IgD-negative memory B cell (primary cell): Measurements from ENCODE around the gene TAS1R3. TPM values are rescaled to one million over a fixed set of nuclear protein-coding genes. Genes with fewer than 3 reads are reported as not detected.
A peak's percentile ranks its signal among the peaks of the same experiment; 100 is the strongest.
"Not testable (repeated sequence)": the region's sequence is repeated elsewhere in the genome, so short reads cannot be mapped to it uniquely, and the experiment has no call there.

Source experiments
- H3K27ac Mint-ChIP-seq, 3 donors: one replicate each; pipeline ENCODE4 v1.8.0; 2020 to 2022; ENCODE audit warnings: mild to moderate bottlenecking in 3 of 3, mixed read lengths in 3 of 3, moderate library complexity in 1 of 3
- H3K27me3 Mint-ChIP-seq: one replicate; pipeline ENCODE4 v1.8.0; 2021; ENCODE audit warnings: mixed read lengths
- H3K36me3 Mint-ChIP-seq: one replicate; pipeline ENCODE4 v1.8.0; 2020; ENCODE audit warnings: mild to moderate bottlenecking, mixed read lengths
- H3K4me1 Mint-ChIP-seq, 3 donors: one replicate each; pipeline ENCODE4 v1.8.0; 2020 to 2022; ENCODE audit warnings: mixed read lengths in 3 of 3, mild to moderate bottlenecking in 1 of 3
- H3K4me3 Mint-ChIP-seq, 4 donors: one replicate each; pipeline ENCODE4 v1.8.0; 2020 to 2022; ENCODE audit warnings: mild to moderate bottlenecking in 4 of 4, mixed read lengths in 4 of 4, moderate library complexity in 3 of 4
- H3K9me3 Mint-ChIP-seq, 3 donors: one replicate each; pipeline ENCODE4 v1.8.0; 2020 to 2021; ENCODE audit warnings: mixed read lengths in 3 of 3, mild to moderate bottlenecking in 1 of 3
- polyA plus RNA-seq: library from polyadenylated mRNA; unstranded; fragments of 300-500 nt; fragmentation: Illumina TruSeq; gene quantifications from one replicate; pipeline ENCODE4 v1.2.3, GENCODE V29; 2021

TAS1R3 gene
- polyA plus RNA-seq, 1 donor from 2014 or later, result 5.5 TPM

GRCh38 chr1:1311107-1312104 is 19.7 kb upstream of the TAS1R3 start:
- Mint-ChIP-seq H3K9me3 (no peaks in the 10 kb centered on the region), H3K27ac (peak overlapping the region in 1 of 3 donors; percentile 71), H3K4me1 (peaks cover 5 to 9% (median 6%) of the 10 kb centered on the region in 3 donors), H3K36me3 (no peaks in the 10 kb centered on the region), H3K27me3 (no peaks in the 10 kb centered on the region), H3K4me3 (peak overlapping the region in 1 of 4 donors; percentile 51)

- peak overlapping the region in 1 of 4 donors; percentile 17 for H3K4me3 Mint-ChIP-seq
- H3K36me3 Mint-ChIP-seq, result peaks cover 1% of the 10 kb centered on the region
- peaks cover 0 to 4% (median 3%) of the 10 kb centered on the region in 3 donors for H3K4me1 Mint-ChIP-seq
- no peaks in the 10 kb centered on the region for H3K9me3 Mint-ChIP-seq
- no peaks in the 10 kb centered on the region for H3K27me3 Mint-ChIP-seq
- peak overlapping the region in 1 of 3 donors; percentile 78 for H3K27ac Mint-ChIP-seq
Measured at GRCh38 chr1:1312450-1313314, 18.4 kb upstream of the TAS1R3 start.

- no peaks in the 10 kb centered on the region for H3K9me3 Mint-ChIP-seq
- H3K4me3 Mint-ChIP-seq, result peak overlapping the region in 1 of 4 donors; percentile 76
- H3K4me1 Mint-ChIP-seq, result peaks cover 0 to 4% (median 3%) of the 10 kb centered on the region in 3 donors
- no peak overlapping the region for H3K27ac Mint-ChIP-seq
- H3K27me3 Mint-ChIP-seq, result no peaks in the 10 kb centered on the region
- peaks cover 1% of the 10 kb centered on the region for H3K36me3 Mint-ChIP-seq
Measured at GRCh38 chr1:1313500-1314236, 17.4 kb upstream of the TAS1R3 start.

GRCh38 chr1:1314237-1314586 is 16.9 kb upstream of the TAS1R3 start:
- Mint-ChIP-seq H3K36me3 (peaks cover 1% of the 10 kb centered on the region), H3K4me3 (no peak overlapping the region), H3K4me1 (peaks cover 0 to 4% (median 3%) of the 10 kb centered on the region in 3 donors), H3K27me3 (no peaks in the 10 kb centered on the region), H3K27ac (no peak overlapping the region), H3K9me3 (no peaks in the 10 kb centered on the region)

- Mint-ChIP-seq H3K9me3 (no peaks in the 10 kb centered on the region), H3K36me3 (peaks cover 1% of the 10 kb centered on the region), H3K27ac (peak overlapping the region in 1 of 3 donors; percentile 59), H3K4me3 (no peak overlapping the region), H3K27me3 (no peaks in the 10 kb centered on the region), H3K4me1 (peaks cover 0 to 3% (median 1%) of the 10 kb centered on the region in 3 donors)
Measured at GRCh38 chr1:1314678-1315335, 16.3 kb upstream of the TAS1R3 start.

- no peak overlapping the region for H3K27ac Mint-ChIP-seq
- no peaks in the 10 kb centered on the region for H3K9me3 Mint-ChIP-seq
- H3K4me1 Mint-ChIP-seq, result peaks cover 0 to 4% (median 3%) of the 10 kb centered on the region in 3 donors
- peaks cover 1% of the 10 kb centered on the region for H3K36me3 Mint-ChIP-seq
- H3K4me3 Mint-ChIP-seq, result no peak overlapping the region
- no peaks in the 10 kb centered on the region for H3K27me3 Mint-ChIP-seq
Measured at GRCh38 chr1:1315435-1315954, 15.6 kb upstream of the TAS1R3 start.

GRCh38 chr1:1316199-1316598 is 14.9 kb upstream of the TAS1R3 start:
- peak overlapping the region in 1 of 3 donors; percentile 39 for H3K27ac Mint-ChIP-seq
- H3K36me3 Mint-ChIP-seq, result not testable (repeated sequence)

GRCh38 chr1:1317420-1317819 is 13.7 kb upstream of the TAS1R3 start:
- H3K36me3 Mint-ChIP-seq, result peaks cover 1% of the 10 kb centered on the region
- no peak overlapping the region for H3K27ac Mint-ChIP-seq
- H3K27me3 Mint-ChIP-seq, result no peaks in the 10 kb centered on the region
- H3K4me3 Mint-ChIP-seq, result peak overlapping the region in 1 of 4 donors; percentile 79
- H3K4me1 Mint-ChIP-seq, result peaks cover 0 to 6% (median 6%) of the 10 kb centered on the region in 3 donors
- H3K9me3 Mint-ChIP-seq, result no peaks in the 10 kb centered on the region

More at GRCh38 chr1:1316199-1316598, 14.9 kb upstream of the TAS1R3 start:
- H3K9me3 Mint-ChIP-seq, H3K27me3 Mint-ChIP-seq, H3K4me1 Mint-ChIP-seq: not testable (repeated sequence)
- H3K4me3 Mint-ChIP-seq, result peak overlapping the region in 1 of 4 donors; percentile 50

- H3K9me3 Mint-ChIP-seq, result no peaks in the 10 kb centered on the region
- no peaks in the 10 kb centered on the region for H3K27me3 Mint-ChIP-seq
- H3K4me1 Mint-ChIP-seq, result peaks cover 0 to 10% (median 8%) of the 10 kb centered on the region in 3 donors
- peak overlapping the region in 1 of 4 donors; percentile 26 for H3K4me3 Mint-ChIP-seq
- peaks cover 1% of the 10 kb centered on the region for H3K36me3 Mint-ChIP-seq
- no peak overlapping the region for H3K27ac Mint-ChIP-seq
Measured at GRCh38 chr1:1318131-1318652, 12.9 kb upstream of the TAS1R3 start.

GRCh38 chr1:1318777-1319645 is 12.1 kb upstream of the TAS1R3 start:
- H3K27me3 Mint-ChIP-seq, result no peaks in the 10 kb centered on the region
- H3K4me3 Mint-ChIP-seq, result peak overlapping the region in 1 of 4 donors; percentile 66
- no peaks in the 10 kb centered on the region for H3K9me3 Mint-ChIP-seq
- H3K4me1 Mint-ChIP-seq, result peaks cover 0 to 12% (median 12%) of the 10 kb centered on the region in 3 donors
- H3K27ac Mint-ChIP-seq, result peak overlapping the region in 1 of 3 donors; percentile 32
- H3K36me3 Mint-ChIP-seq, result peaks cover 1% of the 10 kb centered on the region

- Mint-ChIP-seq H3K27me3 (no peaks in the 10 kb centered on the region), H3K27ac (peak overlapping the region in 1 of 3 donors; percentile 32), H3K9me3 (no peaks in the 10 kb centered on the region), H3K4me3 (peak overlapping the region in 2 of 4 donors; percentile 6 to 66), H3K4me1 (peaks cover 0 to 12% (median 12%) of the 10 kb centered on the region in 3 donors), H3K36me3 (peaks cover 1% of the 10 kb centered on the region)
Measured at GRCh38 chr1:1319646-1319941, 11.5 kb upstream of the TAS1R3 start.

- Mint-ChIP-seq H3K4me1 (peaks cover 0 to 12% (median 12%) of the 10 kb centered on the region in 3 donors), H3K27me3 (no peaks in the 10 kb centered on the region), H3K4me3 (no peak overlapping the region), H3K27ac (no peak overlapping the region), H3K9me3 (no peaks in the 10 kb centered on the region), H3K36me3 (peaks cover 1% of the 10 kb centered on the region)
Measured at GRCh38 chr1:1320666-1321448, 10.2 kb upstream of the TAS1R3 start.
